GM12872 (cell line): ENCODE data around the gene HOXA10.

Experiments
- CTCF ChIP-seq: IDR thresholded peaks from 3 replicates; pipeline ENCODE4 v1.5.1; 2011; ENCODE audit warnings: low read depth, mild to moderate bottlenecking, low read length, moderate library complexity; ENCODE audit not compliant: insufficient read depth

HOXA10 gene

GRCh38 chr7:27185854-27186667 is 11.9 kb upstream of the HOXA10 start:
- TF ChIP-seq CTCF = no peak

GRCh38 chr7:27185013-27185853 is 11.1 kb upstream of the HOXA10 start, which contains the start of gene HOXA11:
HOXA11 (minus strand) TSS chr7:27185232; CDS start chr7:27185144, 88 bp downstream.
- no peak for TF ChIP-seq CTCF

- TF ChIP-seq CTCF = no peak
Observed at GRCh38 chr7:27184337-27185012, 10.4 kb upstream of the HOXA10 start.

- no peak for TF ChIP-seq CTCF
Observed at GRCh38 chr7:27183682-27184336, 9.7 kb upstream of the HOXA10 start.

GRCh38 chr7:27182861-27183681 is 9.0 kb upstream of the HOXA10 start:
- TF ChIP-seq CTCF = no peak

GRCh38 chr7:27182285-27182841 is 8.2 kb upstream of the HOXA10 start:
- TF ChIP-seq CTCF = no peak
